Coronary artery (tissue), 2 donors: ENCODE measurements around the gene SMARCA2.

Experiments
- DNase-seq: peaks from one replicate; pipeline ENCODE4 v3.0.0-alpha.2; 2017; ENCODE audit warnings: low spot score
- H3K27ac ChIP-seq, 2 donors: fragments of 200-600 bp; sonication (generic); one replicate each; pipeline ENCODE4 v1.5.1; 2016 to 2019
- H3K4me3 ChIP-seq: fragments of 200-600 bp; sonication (generic); 2 replicates; pipeline ENCODE4 v1.5.1; 2016; ENCODE audit warnings: mild to moderate bottlenecking, moderate library complexity
- TF ChIP-seq, protein P1 (sequence below): fragments of 200-600 bp; sonication (generic); IDR thresholded peaks from one replicate; pipeline ENCODE4 v1.5.1; 2019; ENCODE audit warnings: antibody characterized with exemption

The SMARCA2 gene

DNA sequence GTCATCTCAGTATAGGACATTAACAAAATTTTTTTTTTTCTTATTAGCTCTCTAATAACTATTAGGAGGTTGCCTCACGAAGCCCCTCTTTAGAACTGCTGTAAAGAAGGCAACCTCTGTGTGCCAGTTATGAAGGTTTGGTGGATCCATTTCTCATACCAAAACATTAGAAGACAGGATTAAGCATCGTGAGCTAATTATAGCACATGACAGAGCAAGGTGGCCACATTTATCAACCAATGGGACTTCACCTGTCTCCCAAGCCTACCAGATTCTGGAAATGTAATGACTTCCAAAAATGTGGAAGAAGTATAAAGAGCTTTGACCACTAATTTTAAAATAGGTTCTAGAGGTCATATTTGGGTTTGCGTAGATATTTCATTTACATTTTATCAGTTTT lies 107.2 kb downstream of the SMARCA2 start:
- no peak overlapping the region for H3K4me3 ChIP-seq
- no peak for DNase-seq
- TF ChIP-seq, protein P1, sequence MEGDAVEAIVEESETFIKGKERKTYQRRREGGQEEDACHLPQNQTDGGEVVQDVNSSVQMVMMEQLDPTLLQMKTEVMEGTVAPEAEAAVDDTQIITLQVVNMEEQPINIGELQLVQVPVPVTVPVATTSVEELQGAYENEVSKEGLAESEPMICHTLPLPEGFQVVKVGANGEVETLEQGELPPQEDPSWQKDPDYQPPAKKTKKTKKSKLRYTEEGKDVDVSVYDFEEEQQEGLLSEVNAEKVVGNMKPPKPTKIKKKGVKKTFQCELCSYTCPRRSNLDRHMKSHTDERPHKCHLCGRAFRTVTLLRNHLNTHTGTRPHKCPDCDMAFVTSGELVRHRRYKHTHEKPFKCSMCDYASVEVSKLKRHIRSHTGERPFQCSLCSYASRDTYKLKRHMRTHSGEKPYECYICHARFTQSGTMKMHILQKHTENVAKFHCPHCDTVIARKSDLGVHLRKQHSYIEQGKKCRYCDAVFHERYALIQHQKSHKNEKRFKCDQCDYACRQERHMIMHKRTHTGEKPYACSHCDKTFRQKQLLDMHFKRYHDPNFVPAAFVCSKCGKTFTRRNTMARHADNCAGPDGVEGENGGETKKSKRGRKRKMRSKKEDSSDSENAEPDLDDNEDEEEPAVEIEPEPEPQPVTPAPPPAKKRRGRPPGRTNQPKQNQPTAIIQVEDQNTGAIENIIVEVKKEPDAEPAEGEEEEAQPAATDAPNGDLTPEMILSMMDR: no peak
- H3K27ac ChIP-seq: peak overlapping the region in 1 of 2 donors; percentile 62

DNA sequence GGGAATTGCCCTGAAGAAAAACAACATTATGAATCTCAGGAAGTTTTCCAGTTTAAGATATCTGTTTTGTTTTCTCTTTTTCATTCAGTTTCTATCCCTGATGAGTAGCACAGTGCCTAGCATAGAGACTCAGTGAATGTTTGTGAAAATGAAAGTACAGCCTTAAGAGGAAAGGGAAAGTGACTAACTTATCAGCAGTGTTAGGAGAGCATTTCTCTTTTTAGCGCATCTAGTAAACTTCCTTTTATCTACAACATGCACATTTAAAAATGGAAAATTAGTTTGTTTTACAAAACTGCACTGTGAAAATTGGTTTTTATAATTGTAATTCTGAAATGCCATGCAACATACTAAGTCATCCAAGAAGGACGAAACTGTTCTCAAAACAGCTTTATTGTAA lies 110.8 kb downstream of the SMARCA2 start:
- Histone ChIP-seq H3K4me3 (peak overlapping the region; percentile 54), H3K27ac (peak overlapping the region; percentile 84 to 87)
- no peak for DNase-seq
- TF ChIP-seq, protein P1: no peak

DNA sequence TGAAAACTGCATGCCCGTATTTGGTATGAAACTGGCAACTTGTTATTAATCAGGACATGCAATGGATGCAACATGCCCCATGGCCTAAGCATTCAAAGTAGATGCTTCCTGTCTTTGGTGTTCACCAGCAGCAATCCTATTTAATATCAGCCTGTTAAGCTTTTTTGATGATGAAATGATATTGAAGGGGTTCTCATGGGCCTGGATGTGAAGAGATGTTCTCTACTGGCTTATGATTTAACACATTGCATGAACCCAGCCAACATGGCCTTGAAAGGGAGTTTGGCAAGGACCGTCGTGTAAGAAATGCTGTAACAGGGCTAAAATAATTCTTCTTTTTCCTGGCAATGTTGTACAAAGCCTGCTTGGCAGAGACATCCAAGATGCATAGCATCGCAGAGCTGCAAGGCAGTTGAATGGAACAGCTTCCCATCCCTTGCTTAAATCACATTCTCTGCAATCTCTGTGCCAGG lies 111.2 kb downstream of the SMARCA2 start:
- Histone ChIP-seq H3K27ac (peak overlapping the region; percentile 84 to 87), H3K4me3 (peak overlapping the region; percentile 54)
- no peak for DNase-seq
- TF ChIP-seq, protein P1: no peak

DNA sequence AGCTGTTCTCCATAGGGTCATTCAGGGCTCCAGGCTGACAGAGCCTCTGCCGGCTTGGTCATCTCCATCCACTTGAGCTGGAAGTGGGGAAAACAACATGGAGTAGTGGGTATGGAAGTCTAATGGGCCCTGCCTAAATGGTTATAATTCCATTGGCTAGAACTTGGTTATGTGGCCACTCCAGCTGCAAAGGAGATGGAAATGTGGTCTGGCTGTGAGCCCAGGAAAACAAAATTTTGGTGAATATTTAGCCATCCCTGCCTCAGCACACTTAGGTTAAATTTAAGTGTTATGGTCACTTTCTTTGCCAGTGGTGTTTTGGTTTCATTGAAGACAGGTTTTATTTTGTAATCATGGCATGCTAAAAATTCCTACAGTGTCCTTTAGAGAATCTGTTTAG lies 112.3 kb downstream of the SMARCA2 start:
- no peak for DNase-seq
- peak overlapping the region; percentile 84 to 87 for H3K27ac ChIP-seq
- TF ChIP-seq, protein P1: no peak
- no peak overlapping the region for H3K4me3 ChIP-seq

DNA sequence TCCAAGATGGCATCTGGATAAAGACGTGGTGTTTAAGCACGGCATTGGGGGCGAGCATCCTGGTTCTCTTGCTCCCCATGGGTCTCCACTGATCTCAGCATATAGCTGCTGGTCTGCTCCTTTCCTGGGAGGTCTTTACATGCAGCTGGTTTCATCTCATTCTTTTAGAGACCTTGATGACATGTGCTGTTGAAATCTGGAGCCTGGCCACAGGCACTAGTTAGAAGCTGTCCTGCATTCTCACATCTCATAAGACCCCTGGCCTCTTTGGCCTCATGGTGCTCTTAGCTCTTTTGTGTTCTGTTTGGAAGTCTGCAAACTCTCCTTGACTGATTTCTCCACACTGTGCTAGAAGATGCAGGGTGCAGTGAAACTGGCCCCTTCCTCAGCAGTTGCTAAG lies 113.0 kb downstream of the SMARCA2 start:
- Histone ChIP-seq H3K27ac (peak overlapping the region; percentile 12 to 84), H3K4me3 (no peak overlapping the region)
- no peak for DNase-seq
- TF ChIP-seq, protein P1: no peak

DNA sequence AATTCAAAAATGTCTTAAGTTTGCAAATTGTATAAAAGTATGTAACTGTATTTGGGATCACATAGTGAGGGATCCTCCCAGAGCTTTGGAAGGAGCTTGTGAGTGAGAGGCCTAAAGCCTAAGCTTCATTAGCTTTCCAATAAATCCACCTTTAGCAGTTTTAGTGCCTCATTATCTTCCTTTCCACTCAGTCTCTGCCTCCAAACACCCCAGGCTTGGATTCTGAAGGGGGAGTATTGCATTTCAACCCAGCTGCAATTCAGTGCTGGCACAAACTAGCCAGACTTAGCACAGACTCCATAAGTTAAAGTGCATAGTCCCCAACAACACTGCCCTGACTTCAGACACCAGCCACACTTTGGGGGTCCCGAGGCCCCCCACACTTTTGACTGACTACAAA lies 113.5 kb downstream of the SMARCA2 start:
- Histone ChIP-seq H3K27ac (peak overlapping the region; percentile 12 to 84), H3K4me3 (no peak overlapping the region)
- no peak for DNase-seq
- TF ChIP-seq, protein P1: no peak

DNA sequence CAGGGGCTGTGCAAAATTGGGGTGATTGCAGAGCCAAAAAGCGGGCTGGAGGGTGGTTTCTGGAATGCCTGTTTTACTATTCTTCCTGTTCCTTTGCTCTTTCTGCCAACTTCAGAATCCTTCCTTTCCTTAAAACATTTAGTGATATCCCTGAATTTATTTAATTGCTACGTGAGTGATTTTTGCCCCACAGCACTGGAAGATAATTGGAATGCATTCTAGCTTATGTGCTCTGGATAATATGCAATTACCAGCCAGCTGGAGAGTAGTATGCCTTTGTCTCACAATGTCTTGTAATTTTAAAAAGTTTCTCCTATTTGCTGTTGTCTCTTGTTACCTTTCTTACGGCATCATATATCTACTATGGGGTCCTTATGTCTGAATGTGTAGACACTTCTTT lies 115.8 kb downstream of the SMARCA2 start:
- TF ChIP-seq, protein P1: no peak
- DNase-seq: no peak
- Histone ChIP-seq H3K4me3 (no peak overlapping the region), H3K27ac (no peak overlapping the region)
